CD4-positive, alpha-beta memory T cell (primary cell): ENCODE results near the gene HTR3A. TPM values are rescaled to one million over a fixed set of nuclear protein-coding genes. Genes with fewer than 3 reads are reported as not detected.
A peak's percentile ranks its signal among the peaks of the same experiment; 100 is the strongest.

ENCODE experiments used
- CTCF ChIA-PET: fragments of 350-600 bp; sonication (Branson Sonifier 250); formaldehyde crosslinking; loops from one replicate; lab custom pipeline; 2021; ENCODE audit warnings: inconsistent platforms; ENCODE audit not compliant: partially characterized antibody; lab: Charles Lee
- POLR2A ChIA-PET: fragments of 350-600 bp; sonication (Branson Sonifier 250); formaldehyde crosslinking; loops from one replicate; lab custom pipeline; 2021; ENCODE audit not compliant: partially characterized antibody; lab: Charles Lee
- DNase-seq, 5 donors: peaks; one replicate each; pipeline versions ENCODE4 v3.0.0 to v3.0.0-alpha.2; 2020 to 2022; ENCODE audit warnings: mixed read lengths in 1 of 5
- H3K27ac ChIP-seq: one replicate; pipeline ENCODE4 v1.7.0; 2013; ENCODE audit warnings: low read depth, low read length
- H3K27me3 ChIP-seq: 2 replicates; pipeline ENCODE4 v1.7.0; 2013; ENCODE audit warnings: mild to moderate bottlenecking, low read length, moderate library complexity; ENCODE audit not compliant: insufficient read depth
- H3K36me3 ChIP-seq: 2 replicates; pipeline ENCODE4 v1.7.0; 2013; ENCODE audit warnings: mild to moderate bottlenecking, low read length, moderate library complexity; ENCODE audit not compliant: insufficient read depth
- H3K4me1 ChIP-seq: 2 replicates; pipeline ENCODE4 v1.7.0; 2013; ENCODE audit warnings: mild to moderate bottlenecking, low read length, moderate library complexity; ENCODE audit not compliant: insufficient read depth
- H3K4me3 ChIP-seq, 2 donors: one replicate each; pipeline ENCODE4 v1.7.0; 2013; ENCODE audit warnings: low read length in 2 of 2, mild to moderate bottlenecking in 1 of 2
- H3K9me3 ChIP-seq, 2 donors: one replicate each; pipeline ENCODE4 v1.7.0; 2013; ENCODE audit warnings: low read length in 2 of 2, control low read depth in 1 of 2; ENCODE audit not compliant: control insufficient read depth in 1 of 2
- H3K27ac Mint-ChIP-seq, 7 donors: one replicate each; pipeline ENCODE4 v1.8.0; 2020 to 2021; ENCODE audit warnings: mixed read lengths in 7 of 7, mild to moderate bottlenecking in 6 of 7, inconsistent platforms in 3 of 7, moderate library complexity in 3 of 7
- H3K27me3 Mint-ChIP-seq, 2 donors: one replicate each; pipeline ENCODE4 v1.8.0; 2020 to 2021; ENCODE audit warnings: mixed read lengths in 2 of 2
- H3K36me3 Mint-ChIP-seq, 2 donors: one replicate each; pipeline ENCODE4 v1.8.0; 2020 to 2021; ENCODE audit warnings: mixed read lengths in 2 of 2, inconsistent platforms in 1 of 2, mild to moderate bottlenecking in 1 of 2
- H3K4me1 Mint-ChIP-seq, 4 donors: one replicate each; pipeline ENCODE4 v1.8.0; 2020 to 2021; ENCODE audit warnings: mixed read lengths in 4 of 4, mild to moderate bottlenecking in 1 of 4
- H3K4me3 Mint-ChIP-seq, 8 donors: one replicate each; pipeline ENCODE4 v1.8.0; 2020 to 2021; ENCODE audit warnings: mixed read lengths in 8 of 8, mild to moderate bottlenecking in 7 of 8, moderate library complexity in 6 of 8, inconsistent platforms in 3 of 8
- H3K9me3 Mint-ChIP-seq, 8 donors: one replicate each; pipeline ENCODE4 v1.8.0; 2020 to 2021; ENCODE audit warnings: mixed read lengths in 8 of 8, mild to moderate bottlenecking in 5 of 8, inconsistent platforms in 3 of 8, moderate library complexity in 1 of 8
- intact Hi-C: fragments of 100-400 bp; cut with micrococcal nuclease; formaldehyde crosslinking; loops from one replicate; pipeline ENCODE4 v1.15.1; 2023
- polyA plus RNA-seq, 2 donors: library from polyadenylated mRNA; unstranded; fragments of 300-500 nt; fragmentation: Illumina TruSeq; gene quantifications; one replicate each; pipeline ENCODE4 v1.2.3, GENCODE V29; 2021
- total RNA-seq, 2 experiments: library from RNA; stranded (reverse); gene quantifications; one replicate each; pipeline ENCODE4 v1.2.3, GENCODE V29; 2021

Gene HTR3A
- total and polyA plus RNA-seq, 4 experiments from 2014 or later = 0.23 TPM; not detected in 3

DNA sequence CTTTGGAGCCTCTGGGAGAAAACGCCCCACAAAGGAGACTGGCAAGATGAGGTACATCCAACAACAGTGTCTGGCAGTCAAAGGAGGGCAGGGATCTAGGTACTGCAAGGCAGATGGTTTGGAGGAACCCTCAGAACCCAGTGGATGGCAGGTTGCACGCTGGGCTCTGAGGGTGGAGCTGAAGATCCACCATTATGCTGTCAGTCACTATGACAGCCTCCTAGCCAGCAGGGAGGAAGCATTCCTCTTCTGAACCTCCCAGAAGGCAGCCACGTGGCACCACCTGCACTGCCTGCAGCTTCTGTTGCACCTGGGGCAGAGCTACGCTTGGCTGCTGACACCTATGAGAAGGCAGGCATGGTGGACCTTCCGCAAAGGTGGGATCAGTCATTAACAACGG lies 40.2 kb downstream of the HTR3A start:
- no peak for DNase-seq
- Histone ChIP-seq H3K9me3 (no peaks in the 10 kb centered on the region), H3K27ac (no peak overlapping the region), H3K4me1 (no peaks in the 10 kb centered on the region), H3K27me3 (no peaks in the 10 kb centered on the region), H3K36me3 (no peaks in the 10 kb centered on the region), H3K4me3 (no peak overlapping the region)
- Mint-ChIP-seq H3K27me3 (peaks cover 2 to 7% of the 10 kb centered on the region in 2 donors), H3K36me3 (no peaks in the 10 kb centered on the region), H3K4me1 (peaks cover 0 to 3% (median 0%) of the 10 kb centered on the region in 4 donors), H3K9me3 (no peaks in the 10 kb centered on the region), H3K4me3 (no peak overlapping the region), H3K27ac (no peak overlapping the region)
- POLR2A ChIA-PET = no interaction called here
- CTCF ChIA-PET = interaction anchor here (1.0 to 2.6 kb wide), 5 partner anchors 8 to 248 kb away, joined by 3 to 12 read pairs (median 3); no protein-coding TSS in a partner anchor
- intact Hi-C loops = no loop called here

DNA sequence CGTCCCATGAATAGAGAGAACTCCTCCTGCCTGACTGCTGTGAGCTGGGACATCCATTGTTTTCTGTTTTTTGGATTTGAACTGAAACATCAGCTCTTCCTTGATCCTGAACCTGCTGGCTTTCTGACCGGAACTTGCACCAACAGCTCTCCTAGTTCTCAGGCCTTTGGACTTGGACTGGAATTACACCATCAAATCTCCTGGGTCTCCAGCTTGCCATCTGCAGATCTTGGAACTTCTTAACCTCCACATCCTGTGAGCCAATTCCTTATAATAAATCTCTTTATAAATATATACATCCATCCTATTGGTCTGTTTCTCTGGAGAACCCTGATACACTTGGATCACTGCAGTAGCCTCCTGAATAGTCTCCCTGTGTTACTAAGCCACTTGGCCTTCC lies 42.1 kb downstream of the HTR3A start:
- no peak for DNase-seq
- ChIA-PET CTCF (interaction anchor here (1.2 to 2.6 kb wide), 4 partner anchors 9 to 244 kb away, joined by 3 to 12 read pairs (median 3); no protein-coding TSS in a partner anchor), POLR2A (no interaction called here)
- Histone ChIP-seq H3K27ac (no peak overlapping the region), H3K36me3 (no peaks in the 10 kb centered on the region), H3K27me3 (no peaks in the 10 kb centered on the region), H3K4me3 (no peak overlapping the region), H3K4me1 (no peaks in the 10 kb centered on the region), H3K9me3 (no peaks in the 10 kb centered on the region)
- no peaks in the 10 kb centered on the region for H3K9me3 Mint-ChIP-seq
- H3K4me3 Mint-ChIP-seq = no peak overlapping the region
- H3K4me1 Mint-ChIP-seq = no peaks in the 10 kb centered on the region
- H3K27ac Mint-ChIP-seq = peak overlapping the region in 1 of 7 donors; percentile 38
- no peaks in the 10 kb centered on the region for H3K36me3 Mint-ChIP-seq
- intact Hi-C loops = no loop called here
- peaks cover 2 to 4% of the 10 kb centered on the region in 2 donors for H3K27me3 Mint-ChIP-seq

DNA sequence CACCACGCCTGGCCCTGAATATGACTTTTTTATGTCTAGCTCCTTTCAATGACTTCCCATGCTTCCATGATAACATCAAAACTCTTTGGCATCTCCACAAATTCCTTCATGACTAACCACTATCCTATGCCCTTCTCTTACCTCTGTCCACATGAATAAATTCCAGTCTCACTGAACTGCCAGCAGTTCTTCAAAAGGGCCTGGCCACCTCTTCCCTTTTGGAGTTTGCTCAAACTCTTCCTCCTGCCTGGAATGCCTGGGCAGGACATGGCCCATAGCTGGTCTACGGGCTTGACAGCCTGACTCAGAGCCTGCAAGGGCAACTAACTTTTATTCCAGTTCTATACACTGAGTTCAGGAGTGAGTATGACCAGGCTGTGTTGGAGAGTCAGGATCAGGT lies 42.8 kb downstream of the HTR3A start:
- H3K4me3 Mint-ChIP-seq = no peak overlapping the region
- CTCF ChIA-PET = interaction anchor here (1.5 to 2.6 kb wide), 2 partner anchors 16 to 243 kb away, joined by 3 to 12 read pairs; no protein-coding TSS in a partner anchor
- H3K9me3 Mint-ChIP-seq = no peaks in the 10 kb centered on the region
- DNase-seq = no peak
- no peaks in the 10 kb centered on the region for H3K27me3 ChIP-seq
- H3K36me3 ChIP-seq = no peaks in the 10 kb centered on the region
- H3K4me3 ChIP-seq = no peak overlapping the region
- H3K4me1 ChIP-seq = no peaks in the 10 kb centered on the region
- peak overlapping the region in 1 of 7 donors; percentile 29 for H3K27ac Mint-ChIP-seq
- intact Hi-C loops = no loop called here
- no peaks in the 10 kb centered on the region for H3K4me1 Mint-ChIP-seq
- POLR2A ChIA-PET = no interaction called here
- H3K36me3 Mint-ChIP-seq = no peaks in the 10 kb centered on the region
- peaks cover under 1 to 2% of the 10 kb centered on the region in 2 donors for H3K27me3 Mint-ChIP-seq
- no peak overlapping the region for H3K27ac ChIP-seq
- H3K9me3 ChIP-seq = no peaks in the 10 kb centered on the region

DNA sequence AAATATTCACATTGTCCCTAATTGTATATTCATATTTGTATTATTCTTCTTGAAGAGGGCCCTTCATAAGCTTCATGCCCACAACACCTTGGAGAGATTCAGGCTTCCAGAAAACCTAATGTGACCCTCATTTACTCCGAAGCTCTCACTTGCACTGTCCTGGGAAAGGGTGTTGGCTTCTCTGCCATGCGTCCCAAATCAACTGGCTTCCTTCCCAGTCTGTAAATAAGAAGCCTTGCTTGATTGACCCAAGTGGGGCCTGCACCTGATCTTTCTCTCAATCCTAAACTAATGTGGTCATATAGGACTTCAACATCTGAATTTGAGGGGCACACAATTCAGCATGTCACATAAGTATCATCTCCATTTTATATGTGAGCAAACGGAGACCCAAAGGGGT lies 44.1 kb downstream of the HTR3A start:
- no peak overlapping the region for H3K27ac ChIP-seq
- H3K27me3 Mint-ChIP-seq = no peaks in the 10 kb centered on the region
- no peak overlapping the region for H3K27ac Mint-ChIP-seq
- ChIA-PET CTCF (interaction anchor here (2.0 kb wide), 1 partner anchor 242 kb away, joined by 5 read pairs; no protein-coding TSS in a partner anchor), POLR2A (no interaction called here)
- H3K9me3 ChIP-seq = no peaks in the 10 kb centered on the region
- no peak for DNase-seq
- no peak overlapping the region for H3K4me3 ChIP-seq
- H3K4me1 ChIP-seq = no peaks in the 10 kb centered on the region
- intact Hi-C loops = no loop called here
- H3K9me3 Mint-ChIP-seq = no peaks in the 10 kb centered on the region
- no peaks in the 10 kb centered on the region for H3K36me3 ChIP-seq
- no peaks in the 10 kb centered on the region for H3K27me3 ChIP-seq
- no peak overlapping the region for H3K4me3 Mint-ChIP-seq
- no peaks in the 10 kb centered on the region for H3K36me3 Mint-ChIP-seq
- H3K4me1 Mint-ChIP-seq = no peaks in the 10 kb centered on the region

DNA sequence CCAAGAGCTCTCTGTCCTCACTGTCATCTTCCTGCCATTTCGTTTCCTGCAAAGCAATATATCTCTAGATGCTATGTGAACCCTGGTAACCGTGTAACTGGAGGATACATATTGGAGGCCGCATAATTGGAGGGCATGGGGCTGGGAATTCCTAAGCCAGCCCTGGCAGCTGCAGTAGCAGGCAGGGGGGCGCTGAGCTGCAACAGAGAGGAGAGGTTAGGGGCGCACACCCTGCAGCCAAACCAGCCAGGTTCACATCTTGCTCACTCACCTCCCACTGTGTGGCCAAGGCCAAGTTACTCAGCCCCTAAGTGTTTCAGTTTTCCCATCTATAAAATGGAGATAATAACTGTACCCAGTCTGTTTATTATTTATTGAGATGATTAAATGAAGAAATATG lies 44.7 kb downstream of the HTR3A start:
- H3K9me3 ChIP-seq = no peaks in the 10 kb centered on the region
- H3K4me3 Mint-ChIP-seq = no peak overlapping the region
- intact Hi-C loops = no loop called here
- no peaks in the 10 kb centered on the region for H3K27me3 ChIP-seq
- peak overlapping the region in 1 of 7 donors; percentile 31 for H3K27ac Mint-ChIP-seq
- H3K4me3 ChIP-seq = no peak overlapping the region
- H3K27ac ChIP-seq = no peak overlapping the region
- H3K4me1 ChIP-seq = no peaks in the 10 kb centered on the region
- H3K4me1 Mint-ChIP-seq = no peaks in the 10 kb centered on the region
- no peak for DNase-seq
- no peaks in the 10 kb centered on the region for H3K36me3 Mint-ChIP-seq
- POLR2A ChIA-PET = no interaction called here
- H3K27me3 Mint-ChIP-seq = no peaks in the 10 kb centered on the region
- H3K36me3 ChIP-seq = no peaks in the 10 kb centered on the region
- CTCF ChIA-PET = interaction anchor here (2.0 kb wide), 1 partner anchor 241 kb away, joined by 5 read pairs; no protein-coding TSS in a partner anchor
- H3K9me3 Mint-ChIP-seq = no peaks in the 10 kb centered on the region

DNA sequence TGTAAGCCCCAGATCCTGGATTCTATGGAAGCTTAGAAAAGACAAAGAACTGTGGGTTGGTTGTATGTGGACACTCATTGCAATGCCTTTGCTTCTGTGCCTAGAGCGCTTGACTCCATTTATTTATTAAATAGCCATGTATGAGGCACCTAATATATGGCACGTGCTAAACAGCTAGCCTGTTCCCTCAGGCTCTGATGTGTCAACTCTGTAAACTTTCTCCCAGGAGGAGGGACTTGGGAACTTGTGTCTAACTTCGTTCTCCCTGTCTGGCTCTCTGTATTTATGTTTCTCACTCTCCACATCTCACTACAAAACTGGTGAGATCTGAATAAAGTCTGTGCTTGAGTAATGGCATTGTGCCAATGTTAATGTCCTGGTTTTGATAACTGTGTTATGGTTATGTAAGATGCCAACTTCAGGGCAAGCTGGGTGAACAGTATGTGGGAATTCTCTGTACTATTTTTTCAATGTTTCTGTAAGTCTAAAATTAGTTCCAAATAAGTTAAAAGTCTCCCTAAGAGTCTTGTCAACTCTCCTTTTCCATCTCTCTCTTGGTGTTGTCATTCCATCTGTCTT lies 50.5 kb downstream of the HTR3A start:
- H3K27me3 Mint-ChIP-seq = peaks cover 2 to 12% of the 10 kb centered on the region in 2 donors

DNA sequence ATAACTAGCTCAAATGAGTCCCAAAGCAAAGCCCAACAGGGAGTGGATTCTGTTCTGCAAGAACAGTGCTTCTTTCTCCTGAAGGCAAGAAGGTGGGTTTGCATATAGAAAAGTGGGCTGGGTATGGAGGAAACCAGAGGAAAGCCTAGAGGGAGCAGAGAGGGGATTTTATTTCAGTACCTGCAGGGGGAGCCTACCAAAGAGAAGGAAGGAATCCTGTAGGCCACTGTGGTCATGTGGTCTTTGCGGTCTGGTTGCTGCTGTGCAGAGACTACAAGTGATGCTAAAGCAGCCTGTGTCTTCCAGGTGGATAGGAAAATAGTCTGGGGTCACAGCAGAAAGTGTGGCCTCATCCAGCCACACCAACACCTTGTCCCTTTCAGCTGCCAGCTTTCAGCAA lies 51.4 kb downstream of the HTR3A start:
- POLR2A ChIA-PET = no interaction called here
- no peak overlapping the region for H3K27ac Mint-ChIP-seq

More for the DNA sequence above, 50.5 kb downstream of the HTR3A start:
- DNase-seq = no peak
- Histone ChIP-seq H3K9me3 (no peaks in the 10 kb centered on the region), H3K27me3 (no peaks in the 10 kb centered on the region), H3K27ac (no peak overlapping the region), H3K4me3 (no peak overlapping the region), H3K36me3 (no peaks in the 10 kb centered on the region), H3K4me1 (peaks cover 5% of the 10 kb centered on the region)
- no peaks in the 10 kb centered on the region for H3K36me3 Mint-ChIP-seq
- H3K4me1 Mint-ChIP-seq = peaks cover 0 to 8% (median 2%) of the 10 kb centered on the region in 4 donors
- CTCF ChIA-PET = interaction anchor here (1.0 to 2.9 kb wide), 6 partner anchors 9 to 236 kb away, joined by 3 to 15 read pairs (median 4); no protein-coding TSS in a partner anchor
- intact Hi-C loops = no loop called here
- POLR2A ChIA-PET = no interaction called here
- no peaks in the 10 kb centered on the region for H3K9me3 Mint-ChIP-seq
- H3K27ac Mint-ChIP-seq = no peak overlapping the region
- H3K4me3 Mint-ChIP-seq = no peak overlapping the region

More for the DNA sequence above, 51.4 kb downstream of the HTR3A start:
- Mint-ChIP-seq H3K27me3 (peaks cover 4 to 18% of the 10 kb centered on the region in 2 donors), H3K9me3 (no peaks in the 10 kb centered on the region), H3K36me3 (no peaks in the 10 kb centered on the region), H3K4me1 (peaks cover 0 to 8% (median 2%) of the 10 kb centered on the region in 4 donors), H3K4me3 (no peak overlapping the region)
- DNase-seq = peak in 4 of 5 donors; percentile 8 to 61 (median 34)
- H3K36me3 ChIP-seq = no peaks in the 10 kb centered on the region
- no peaks in the 10 kb centered on the region for H3K9me3 ChIP-seq
- peaks cover 5% of the 10 kb centered on the region for H3K4me1 ChIP-seq
- H3K27ac ChIP-seq = no peak overlapping the region
- no peak overlapping the region for H3K4me3 ChIP-seq
- intact Hi-C loops = no loop called here
- no peaks in the 10 kb centered on the region for H3K27me3 ChIP-seq
- CTCF ChIA-PET = interaction anchor here (1.0 to 14.5 kb wide), 7 partner anchors 10 to 235 kb away, joined by 3 to 255 read pairs (median 3); no protein-coding TSS in a partner anchor
